HCT116 (cell line): ENCODE results near the gene NBL1. TPM values are rescaled to one million over a fixed set of nuclear protein-coding genes. Genes with fewer than 3 reads are reported as not detected.
"Not testable (repeated sequence)": the region's sequence is repeated elsewhere in the genome, so short reads cannot be mapped to it uniquely, and the experiment has no call there.

Source experiments
- ATAC-seq: fragments of 200-7000 bp; cut with Tn5 transposase; 2 replicates; pipeline ENCODE4 v1.9.1; 2020; ENCODE audit warnings: mild to moderate bottlenecking, moderate library complexity
- BruUV-seq: library from RNA; stranded (reverse); fragments of 400-500 nt; replicated peaks from 2 replicates; lab custom pipeline; 2021; lab: Mats Ljungman, UMichigan
- CTCF ChIA-PET: fragments of 300-600 bp; sonication (Branson Sonifier 250); formaldehyde crosslinking; loops from one replicate; lab custom pipeline; 2021; ENCODE audit warnings: antibody characterized with exemption; lab: Charles Lee
- POLR2A ChIA-PET: fragments of 300-600, 350-600 bp; sonication (Branson Sonifier 250); formaldehyde crosslinking; loops from one replicate; lab custom pipeline; 2021; ENCODE audit warnings: antibody characterized with exemption; lab: Charles Lee
- RAD21 ChIA-PET, 2 experiments: fragments of 300-600 bp; sonication (Branson Sonifier 250); formaldehyde crosslinking; loops; one replicate each; lab custom pipeline; 2023; ENCODE audit warnings: low total read pairs in 2 of 2; ENCODE audit not compliant: uncharacterized antibody in 2 of 2, unreplicated experiment in 2 of 2, low non-redundant PET in 1 of 2; lab: Charles Lee
- DNase-seq: peaks from one replicate; pipeline ENCODE4 v3.0.0-alpha.2; 2010; ENCODE audit warnings: low read depth, low spot score
- H2AFZ ChIP-seq: fragments of 200-600 bp; shearing (Covaris generic), sonication (generic); 2 replicates; pipeline ENCODE4 v1.6.1; 2017; ENCODE audit warnings: low read depth, mixed run types, mixed read lengths, antibody characterized with exemption, low read length; ENCODE audit not compliant: poor library complexity, severe bottlenecking
- H3K27ac ChIP-seq: 2 replicates; pipeline ENCODE4 v1.5.1; 2012; ENCODE audit warnings: low read depth, low read length
- H3K27me3 ChIP-seq: fragments of 200-600 bp; sonication (generic); 2 replicates; pipeline ENCODE4 v1.6.1; 2016; ENCODE audit warnings: mixed run types, low read length, mixed read lengths; ENCODE audit not compliant: insufficient read depth
- H3K36me3 ChIP-seq, 2 experiments: fragments of 200-500 bp in 1 of 2; fragments of 200-600 bp in 1 of 2; sonication (Bioruptor generic) in 1 of 2; sonication (generic) in 1 of 2; 2 replicates each; pipeline versions ENCODE4 v1.5.1 to v1.6.1; 2014 to 2016; ENCODE audit warnings: low read length in 2 of 2, inconsistent platforms in 1 of 2, mixed read lengths in 1 of 2, mixed run types in 1 of 2; ENCODE audit not compliant: insufficient read depth in 2 of 2, control insufficient read depth in 1 of 2
- H3K4me1 ChIP-seq, 2 experiments: fragments of 200-600 bp in 1 of 2; sonication (generic) in 1 of 2; 2 replicates each; pipeline versions ENCODE4 v1.5.1 to v1.6.1; 2012 to 2017; ENCODE audit warnings: low read length in 2 of 2, inconsistent platforms in 1 of 2, mild to moderate bottlenecking in 1 of 2, mixed read lengths in 1 of 2, mixed run types in 1 of 2, moderate library complexity in 1 of 2; ENCODE audit not compliant: insufficient read depth in 2 of 2, control insufficient read depth in 1 of 2
- H3K4me2 ChIP-seq: fragments of 200-600 bp; sonication (generic); 2 replicates; pipeline ENCODE4 v1.6.1; 2017; ENCODE audit warnings: mixed run types, low read length, mixed read lengths
- H3K4me3 ChIP-seq, 2 experiments: fragments of 200-600 bp in 1 of 2; sonication (generic) in 1 of 2; replicated peaks in 1 of 2; 2 replicates each; pipeline ENCODE4 v1.5.1; 2011 to 2016; ENCODE audit warnings: low read length in 2 of 2, control low read depth in 1 of 2, low read depth in 1 of 2, mild to moderate bottlenecking in 1 of 2, mixed read lengths in 1 of 2, mixed run types in 1 of 2
- H3K79me2 ChIP-seq: fragments of 200-600 bp; sonication (generic); 2 replicates; pipeline ENCODE4 v1.6.1; 2017; ENCODE audit warnings: mild to moderate bottlenecking, mixed run types, low read length, moderate library complexity, mixed read lengths; ENCODE audit not compliant: insufficient read depth
- H3K9ac ChIP-seq: fragments of 200-600 bp; sonication (generic); 2 replicates; pipeline ENCODE4 v1.6.1; 2016; ENCODE audit warnings: low read length, mixed read lengths
- H3K9me2 ChIP-seq: fragments of 200-600 bp; sonication (generic), shearing (Covaris generic); 2 replicates; pipeline ENCODE4 v1.6.1; 2017; ENCODE audit warnings: mixed run types, mild to moderate bottlenecking, moderate library complexity; ENCODE audit not compliant: insufficient read depth
- H3K9me3 ChIP-seq, 2 experiments: fragments of 200-500 bp in 1 of 2; fragments of 200-600 bp in 1 of 2; sonication (Bioruptor generic) in 1 of 2; sonication (generic) in 1 of 2; 2 replicates each; pipeline ENCODE4 v1.6.1; 2014 to 2017; ENCODE audit warnings: low read length in 2 of 2, mixed read lengths in 2 of 2, inconsistent platforms in 1 of 2, low read depth in 1 of 2, mild to moderate bottlenecking in 1 of 2, mixed run types in 1 of 2, moderate library complexity in 1 of 2; ENCODE audit not compliant: control insufficient read depth in 1 of 2, insufficient read depth in 1 of 2
- H4K20me1 ChIP-seq: fragments of 200-600 bp; sonication (generic), shearing (Covaris generic); 2 replicates; pipeline ENCODE4 v1.6.1; 2017; ENCODE audit warnings: mixed run types, mild to moderate bottlenecking, moderate library complexity; ENCODE audit not compliant: insufficient read depth
- CEBPB ChIP-seq: IDR thresholded peaks from 2 replicates; pipeline ENCODE4 v1.6.1; 2012; ENCODE audit warnings: low read depth
- CTCF ChIP-seq, 3 experiments: fragments of 200-600 bp in 1 of 3; sonication (generic) in 1 of 3; IDR thresholded peaks in 2 of 3; conservative IDR thresholded peaks in 1 of 3; 2 replicates each; pipeline ENCODE4 v1.5.1; 2012 to 2017; ENCODE audit warnings: low read depth in 2 of 3, low read length in 2 of 3, antibody characterized with exemption in 1 of 3, borderline replicate concordance in 1 of 3, control low read depth in 1 of 3, mild to moderate bottlenecking in 1 of 3, mixed read lengths in 1 of 3, mixed run types in 1 of 3, moderate library complexity in 1 of 3; ENCODE audit not compliant: insufficient read depth in 1 of 3
- EGR1 ChIP-seq: IDR thresholded peaks from 2 replicates; pipeline ENCODE4 v1.6.1; 2012; ENCODE audit warnings: low read depth
- EZH2 ChIP-seq: fragments of 200-600 bp; sonication (generic); IDR thresholded peaks from 2 replicates; pipeline ENCODE4 v1.6.1; 2017; ENCODE audit warnings: antibody characterized with exemption, mixed run types
- EZH2phosphoT487 ChIP-seq: fragments of 200-600 bp; IDR thresholded peaks from 2 replicates; pipeline ENCODE4 v1.6.1; 2018; ENCODE audit warnings: antibody characterized with exemption, borderline replicate concordance
- FOSL1 ChIP-seq: IDR thresholded peaks from 2 replicates; pipeline ENCODE4 v1.6.1; 2012; ENCODE audit warnings: low read depth
- POLR2A ChIP-seq: IDR thresholded peaks from 2 replicates; pipeline ENCODE4 v1.7.0; 2011; ENCODE audit warnings: borderline replicate concordance; ENCODE audit not compliant: insufficient read depth, insufficient read length; ENCODE audit errors: extremely low read depth
- RAD21 ChIP-seq: IDR thresholded peaks from 2 replicates; pipeline ENCODE4 v1.6.1; 2012; ENCODE audit warnings: low read depth, mild to moderate bottlenecking
- SIN3A ChIP-seq: IDR thresholded peaks from 2 replicates; pipeline ENCODE4 v1.6.1; 2012; ENCODE audit warnings: low read depth
- SP1 ChIP-seq: IDR thresholded peaks from 2 replicates; pipeline ENCODE4 v1.6.1; 2012; ENCODE audit warnings: low read depth
- ZFX ChIP-seq: fragments of 450-650 bp; IDR thresholded peaks from 2 replicates; pipeline ENCODE4 v1.6.1; 2017
- intact Hi-C: fragments of 100-400 bp; cut with micrococcal nuclease; formaldehyde crosslinking; loops from 2 replicates; pipeline ENCODE4 v1.10.0; 2022
- total RNA-seq: library from RNA; stranded (reverse); gene quantifications from one replicate; pipeline ENCODE4 v1.2.1, GENCODE V29; 2021; ENCODE audit not compliant: unreplicated experiment

NBL1 gene
- total RNA-seq, 1 experiment from 2014 or later = 75.4 TPM

- H3K4me1 ChIP-seq = peaks cover 0 to 6% of the 10 kb centered on the region in 2 experiments; a peak in 2 of 4 replicates
- ChIA-PET POLR2A (no interaction called here), CTCF (no interaction called here)
- no peaks in the 10 kb centered on the region for H3K79me2 ChIP-seq
- no peaks in the 10 kb centered on the region for H3K9me3 ChIP-seq
- no peaks in the 10 kb centered on the region for H4K20me1 ChIP-seq
- no peak overlapping the region for H3K9ac ChIP-seq
- TF ChIP-seq SIN3A (no peak), RAD21 (no peak), EGR1 (no peak), EZH2phosphoT487 (no peak), ZFX (no peak), FOSL1 (no peak), CEBPB (no peak), CTCF (IDR thresholded peaks at IDR 0.05 in 2 of 3, conservative IDR thresholded peaks at IDR 0.05 in 1 of 3; ENCODE audit: borderline replicate concordance in 1 of 3, insufficient read depth in 1 of 3, low read depth in 2 of 3, low read length in 2 of 3) (no peak), POLR2A (no peak), EZH2 (no peak), SP1 (no peak)
- TF ChIP-seq, all 23 proteins: peak for 0
- DNase-seq = no peak
- H3K27ac ChIP-seq = no peak overlapping the region
- ATAC-seq = no peak
- no peaks in the 10 kb centered on the region for H3K27me3 ChIP-seq
- RAD21 ChIA-PET = no interaction called here
- intact Hi-C loops = no loop called here
- H3K9me2 ChIP-seq = no peaks in the 10 kb centered on the region
- no peak overlapping the region for H3K4me2 ChIP-seq
- BruUV-seq = no TSS peak
- H3K36me3 ChIP-seq = no peaks in the 10 kb centered on the region
- no peak overlapping the region for H3K4me3 ChIP-seq
- H2AFZ ChIP-seq = no peak overlapping the region
These were observed 11.0 kb upstream of the NBL1 start for GRCh38 chr1:19633106-19633505.

GRCh38 chr1:19635064-19635463, 9.0 kb upstream of the NBL1 start:
- H3K9ac ChIP-seq, CTCF ChIA-PET, ATAC-seq, H3K36me3 ChIP-seq, H3K4me2 ChIP-seq, H3K27ac ChIP-seq, H3K79me2 ChIP-seq, DNase-seq, H4K20me1 ChIP-seq, RAD21 ChIA-PET, intact Hi-C loops, H2AFZ ChIP-seq, H3K27me3 ChIP-seq, POLR2A ChIA-PET, H3K9me3 ChIP-seq, BruUV-seq, H3K9me2 ChIP-seq, H3K4me3 ChIP-seq: not testable (repeated sequence)
- peaks cover 5 to 13% of the 10 kb centered on the region in 2 experiments; a peak in 3 of 4 replicates for H3K4me1 ChIP-seq
